Inflammatory macrophage treated with lipopolysaccharide for 1 hour (primary cell): Measurements from ENCODE around the gene TBC1D4.

Source experiments
- DNase-seq, 2 donors: peaks; one replicate each; pipeline ENCODE4 v3.0.0-alpha.2; 2020 to 2022

TBC1D4 gene

GRCh38 chr13:75485286-75486062, 3.5 kb upstream of the TBC1D4 start:
- no peak for DNase-seq

GRCh38 chr13:75482820-75483079, 781 bp upstream of the TBC1D4 start:
- no peak for DNase-seq

- no peak for DNase-seq
Measured at GRCh38 chr13:75481176-75482069, 546 bp downstream of the TBC1D4 start.

- DNase-seq = no peak
Measured at GRCh38 chr13:75480671-75481175, 1.2 kb downstream of the TBC1D4 start.

GRCh38 chr13:75479102-75479740, 2.7 kb downstream of the TBC1D4 start:
- DNase-seq = peak in 1 of 2 donors; percentile 50

GRCh38 chr13:75478659-75479058, 3.3 kb downstream of the TBC1D4 start:
- no peak for DNase-seq

- DNase-seq = no peak
Measured at GRCh38 chr13:75474956-75475355, 7.0 kb downstream of the TBC1D4 start.

- peak in 1 of 2 donors; percentile 15 for DNase-seq
Measured at GRCh38 chr13:75473468-75473867, 8.5 kb downstream of the TBC1D4 start.

GRCh38 chr13:75470676-75471075, 11.3 kb downstream of the TBC1D4 start:
- DNase-seq = no peak

GRCh38 chr13:75469047-75469446, 12.9 kb downstream of the TBC1D4 start:
- no peak for DNase-seq

GRCh38 chr13:75468602-75469001, 13.4 kb downstream of the TBC1D4 start:
- DNase-seq = no peak

GRCh38 chr13:75468098-75468497, 13.9 kb downstream of the TBC1D4 start:
- no peak for DNase-seq

GRCh38 chr13:75467040-75467728, 14.8 kb downstream of the TBC1D4 start:
- no peak for DNase-seq

- no peak for DNase-seq
Measured at GRCh38 chr13:75465236-75465635, 16.7 kb downstream of the TBC1D4 start.

- DNase-seq = no peak
Measured at GRCh38 chr13:75461314-75461713, 20.7 kb downstream of the TBC1D4 start.

- DNase-seq = no peak
Measured at GRCh38 chr13:75460644-75461043, 21.3 kb downstream of the TBC1D4 start.

GRCh38 chr13:75458696-75459422, 23.1 kb downstream of the TBC1D4 start:
- DNase-seq = no peak

GRCh38 chr13:75455962-75456361, 26.0 kb downstream of the TBC1D4 start:
- DNase-seq = no peak

GRCh38 chr13:75454497-75454896, 27.5 kb downstream of the TBC1D4 start:
- no peak for DNase-seq

GRCh38 chr13:75452564-75452963, 29.4 kb downstream of the TBC1D4 start:
- no peak for DNase-seq

GRCh38 chr13:75447493-75447892, 34.5 kb downstream of the TBC1D4 start:
- no peak for DNase-seq

GRCh38 chr13:75446874-75447273, 35.1 kb downstream of the TBC1D4 start:
- no peak for DNase-seq
